OCI-LY3 (cell line): Measurements from ENCODE around the gene CNTN1.

ENCODE experiments used
- H2AFZ ChIP-seq: fragments of 200-600, 300-600 bp; shearing (Covaris generic); 2 replicates; pipeline ENCODE4 v1.6.0; 2014; ENCODE audit warnings: antibody characterized with exemption, low read depth, low read length
- H3K27ac ChIP-seq: fragments of 200-600, 300-600 bp; sonication (generic); 2 replicates; pipeline ENCODE4 v1.5.1; 2014; ENCODE audit warnings: mild to moderate bottlenecking, low read length, moderate library complexity, mixed read lengths
- H3K27me3 ChIP-seq: fragments of 200-600, 300-600 bp; sonication (generic); 2 replicates; pipeline ENCODE4 v1.6.1; 2014; ENCODE audit warnings: low read depth, low read length, mixed read lengths
- H3K36me3 ChIP-seq: fragments of 200-600, 300-600 bp; sonication (generic); replicated peaks from 2 replicates; pipeline ENCODE3; 2014; ENCODE audit warnings: low read depth, low read length, mixed read lengths
- H3K4me1 ChIP-seq: fragments of 300-600, 200-600 bp; sonication (generic); 2 replicates; pipeline ENCODE4 v1.6.1; 2014; ENCODE audit warnings: low read length, mixed read lengths
- H3K4me2 ChIP-seq: fragments of 200-600, 300-600 bp; sonication (generic); 2 replicates; pipeline ENCODE4 v1.6.1; 2014; ENCODE audit warnings: low read length, mixed read lengths
- H3K4me3 ChIP-seq: fragments of 300-600, 200-600 bp; sonication (generic); 2 replicates; pipeline ENCODE4 v1.5.1; 2014; ENCODE audit warnings: antibody characterized with exemption, mild to moderate bottlenecking, low read length, moderate library complexity
- H3K79me2 ChIP-seq: fragments of 300-600, 200-600 bp; shearing (Covaris generic); 2 replicates; pipeline ENCODE4 v1.6.1; 2014; ENCODE audit warnings: mild to moderate bottlenecking, low read length, mixed read lengths
- H3K9ac ChIP-seq: fragments of 300-600, 200-600 bp; shearing (Covaris generic); 2 replicates; pipeline ENCODE4 v1.6.0; 2014; ENCODE audit warnings: mild to moderate bottlenecking, low read length, moderate library complexity
- H3K9me3 ChIP-seq: fragments of 200-600, 300-600 bp; shearing (Covaris generic); 2 replicates; pipeline ENCODE4 v1.6.1; 2014; ENCODE audit warnings: low read length, mixed read lengths; ENCODE audit not compliant: insufficient read depth
- H4K20me1 ChIP-seq: fragments of 200-600, 300-600 bp; sonication (generic); 2 replicates; pipeline ENCODE4 v1.6.1; 2016; ENCODE audit warnings: low read length, mixed read lengths; ENCODE audit not compliant: insufficient read depth
- CTCF ChIP-seq: fragments of 200-600, 300-600 bp; sonication (generic); IDR thresholded peaks from 2 replicates; pipeline ENCODE4 v1.5.1; 2014; ENCODE audit warnings: antibody characterized with exemption, low read length, low read depth
- EZH2phosphoT487 ChIP-seq: fragments of 200-600 bp; shearing (Covaris generic); IDR thresholded peaks from 2 replicates; pipeline ENCODE4 v1.6.1; 2018; ENCODE audit warnings: antibody characterized with exemption, mixed run types, low read depth

Gene CNTN1

GRCh38 chr12:40907115-40907527 is 214.9 kb downstream of the CNTN1 start:
- no peaks in the 10 kb centered on the region for H4K20me1 ChIP-seq
- no peak overlapping the region for H3K27ac ChIP-seq
- H3K27me3 ChIP-seq, result no peaks in the 10 kb centered on the region
- peak overlapping the region; percentile 42 for H3K4me2 ChIP-seq
- H2AFZ ChIP-seq, result peak overlapping the region; percentile 95
- H3K4me1 ChIP-seq, result peaks cover 7% of the 10 kb centered on the region
- H3K9me3 ChIP-seq, result no peaks in the 10 kb centered on the region
- no peak overlapping the region for H3K9ac ChIP-seq
- TF ChIP-seq EZH2phosphoT487, result no peak
- TF ChIP-seq CTCF, result no peak
- H3K79me2 ChIP-seq, result no peaks in the 10 kb centered on the region
- H3K36me3 ChIP-seq, result no peaks in the 10 kb centered on the region
- H3K4me3 ChIP-seq, result no peak overlapping the region

- H3K27me3 ChIP-seq, result no peaks in the 10 kb centered on the region
Measured at GRCh38 chr12:40911676-40912075, 219.4 kb downstream of the CNTN1 start.

GRCh38 chr12:40915172-40915571 is 222.9 kb downstream of the CNTN1 start:
- Histone ChIP-seq H3K9ac (no peak overlapping the region), H3K4me1 (peaks cover 5% of the 10 kb centered on the region; the same call in 1 of the 2 replicates), H3K4me3 (no peak overlapping the region), H3K27me3 (no peaks in the 10 kb centered on the region), H4K20me1 (no peaks in the 10 kb centered on the region), H3K36me3 (no peaks in the 10 kb centered on the region), H2AFZ (no peak overlapping the region), H3K4me2 (no peak overlapping the region), H3K27ac (no peak overlapping the region), H3K79me2 (no peaks in the 10 kb centered on the region), H3K9me3 (no peaks in the 10 kb centered on the region)
- TF ChIP-seq CTCF, result no peak
- TF ChIP-seq EZH2phosphoT487, result no peak

More at GRCh38 chr12:40911676-40912075, 219.4 kb downstream of the CNTN1 start:
- Histone ChIP-seq H3K27ac (no peak overlapping the region), H2AFZ (no peak overlapping the region), H3K9me3 (no peaks in the 10 kb centered on the region), H3K4me2 (no peak overlapping the region), H3K4me1 (peaks cover 7% of the 10 kb centered on the region), H3K4me3 (no peak overlapping the region), H3K79me2 (no peaks in the 10 kb centered on the region), H4K20me1 (no peaks in the 10 kb centered on the region), H3K36me3 (no peaks in the 10 kb centered on the region), H3K9ac (no peak overlapping the region)
- no peak for TF ChIP-seq CTCF
- TF ChIP-seq EZH2phosphoT487, result no peak

GRCh38 chr12:40917561-40917960 is 225.3 kb downstream of the CNTN1 start:
- TF ChIP-seq EZH2phosphoT487 (no peak), CTCF (no peak)
- H3K27me3 ChIP-seq, result no peaks in the 10 kb centered on the region
- no peaks in the 10 kb centered on the region for H4K20me1 ChIP-seq
- H3K79me2 ChIP-seq, result no peaks in the 10 kb centered on the region
- H3K4me2 ChIP-seq, result peak overlapping the region; percentile 63
- peaks cover 5% of the 10 kb centered on the region; the same call in 1 of the 2 replicates for H3K4me1 ChIP-seq
- H3K4me3 ChIP-seq, result 0 out of 2 replicates have a peak overlapping the region, but pooled peaks have one; percentile 68
- H2AFZ ChIP-seq, result no peak overlapping the region
- H3K36me3 ChIP-seq, result no peaks in the 10 kb centered on the region
- H3K27ac ChIP-seq, result no peak overlapping the region
- H3K9me3 ChIP-seq, result no peaks in the 10 kb centered on the region
- H3K9ac ChIP-seq, result no peak overlapping the region
